Body of pancreas (tissue), 4 donors: Measurements from ENCODE around the gene TCOF1.

Experiments used
- CTCF ChIP-seq, 7 experiments: fragments of 450-650 bp in 4 of 7; fragments of 200-600 bp in 3 of 7; sonication (generic) in 3 of 7; IDR thresholded peaks; one replicate each; pipeline ENCODE4 v1.5.1; 2016 to 2019; ENCODE audit warnings: antibody characterized with exemption in 7 of 7
- POLR2A ChIP-seq, 3 donors: fragments of 450-650 bp; IDR thresholded peaks; one replicate each; pipeline ENCODE4 v1.6.1; 2016; ENCODE audit warnings: antibody characterized with exemption in 3 of 3, mild to moderate bottlenecking in 2 of 3

- TF ChIP-seq CTCF (IDR thresholded peaks at IDR 0.05) (no peak), POLR2A (IDR thresholded peaks at IDR 0.05) (no peak)
Measured at GRCh38 chr5:150429410-150429873, 71.9 kb downstream of the TCOF1 start.
